ENCODE data around the gene ZNF674.
"Not testable (repeated sequence)": the region's sequence is repeated elsewhere in the genome, so short reads cannot be mapped to it uniquely, and the experiment has no call there.

ZNF674 gene

GRCh38 chrX:46463682-46464081 is 81.5 kb downstream of the ZNF674 start:
- no peaks in the 10 kb centered on the region for H3K27me3 ChIP-seq
- no peaks in the 10 kb centered on the region for H3K36me3 ChIP-seq
- H3K9me3 ChIP-seq = no peaks in the 10 kb centered on the region
- DNase-seq = no peak
- no peaks in the 10 kb centered on the region for H3K4me1 ChIP-seq
- no peak overlapping the region for H3K4me3 ChIP-seq (ENCODE audit: low read depth, low read length)
- no peak for TF ChIP-seq CTCF (IDR thresholded peaks at IDR 0.05; ENCODE audit: low read depth, low read length)

- no peak for TF ChIP-seq CTCF (IDR thresholded peaks at IDR 0.05; ENCODE audit: low read depth, low read length)
- Histone ChIP-seq H3K4me1 (no peaks in the 10 kb centered on the region), H3K4me3 (ENCODE audit: low read depth, low read length) (no peak overlapping the region), H3K9me3 (no peaks in the 10 kb centered on the region), H3K36me3 (no peaks in the 10 kb centered on the region), H3K27me3 (no peaks in the 10 kb centered on the region)
- no peak for DNase-seq
These were observed 83.5 kb downstream of the ZNF674 start for GRCh38 chrX:46461660-46462191.

- H3K9me3 ChIP-seq; H3K4me1 ChIP-seq; H3K27me3 ChIP-seq; DNase-seq; H3K36me3 ChIP-seq; H3K4me3 ChIP-seq (ENCODE audit: low read depth, low read length): not testable (repeated sequence)
These were observed 84.2 kb downstream of the ZNF674 start for GRCh38 chrX:46460801-46461659.

- H3K27me3 ChIP-seq = no peaks in the 10 kb centered on the region
- H3K36me3 ChIP-seq = no peaks in the 10 kb centered on the region
- no peaks in the 10 kb centered on the region for H3K4me1 ChIP-seq
- DNase-seq = no peak
- H3K9me3 ChIP-seq = no peaks in the 10 kb centered on the region
- TF ChIP-seq CTCF (IDR thresholded peaks at IDR 0.05; ENCODE audit: low read depth, low read length) = no peak
- no peak overlapping the region for H3K4me3 ChIP-seq (ENCODE audit: low read depth, low read length)
These were observed 85.6 kb downstream of the ZNF674 start for GRCh38 chrX:46459603-46460002.

GRCh38 chrX:46456125-46456922 is 88.9 kb downstream of the ZNF674 start:
- no peak for TF ChIP-seq CTCF (IDR thresholded peaks at IDR 0.05; ENCODE audit: low read depth, low read length)
- H3K9me3 ChIP-seq = no peaks in the 10 kb centered on the region
- DNase-seq = no peak

More at GRCh38 chrX:46456125-46456922, 88.9 kb downstream of the ZNF674 start:
- no peaks in the 10 kb centered on the region for H3K36me3 ChIP-seq
- H3K27me3 ChIP-seq = no peaks in the 10 kb centered on the region
- H3K4me1 ChIP-seq = no peaks in the 10 kb centered on the region
- no peak overlapping the region for H3K4me3 ChIP-seq (ENCODE audit: low read depth, low read length)
